ENCODE measurements around the gene TCFL5.

DNA sequence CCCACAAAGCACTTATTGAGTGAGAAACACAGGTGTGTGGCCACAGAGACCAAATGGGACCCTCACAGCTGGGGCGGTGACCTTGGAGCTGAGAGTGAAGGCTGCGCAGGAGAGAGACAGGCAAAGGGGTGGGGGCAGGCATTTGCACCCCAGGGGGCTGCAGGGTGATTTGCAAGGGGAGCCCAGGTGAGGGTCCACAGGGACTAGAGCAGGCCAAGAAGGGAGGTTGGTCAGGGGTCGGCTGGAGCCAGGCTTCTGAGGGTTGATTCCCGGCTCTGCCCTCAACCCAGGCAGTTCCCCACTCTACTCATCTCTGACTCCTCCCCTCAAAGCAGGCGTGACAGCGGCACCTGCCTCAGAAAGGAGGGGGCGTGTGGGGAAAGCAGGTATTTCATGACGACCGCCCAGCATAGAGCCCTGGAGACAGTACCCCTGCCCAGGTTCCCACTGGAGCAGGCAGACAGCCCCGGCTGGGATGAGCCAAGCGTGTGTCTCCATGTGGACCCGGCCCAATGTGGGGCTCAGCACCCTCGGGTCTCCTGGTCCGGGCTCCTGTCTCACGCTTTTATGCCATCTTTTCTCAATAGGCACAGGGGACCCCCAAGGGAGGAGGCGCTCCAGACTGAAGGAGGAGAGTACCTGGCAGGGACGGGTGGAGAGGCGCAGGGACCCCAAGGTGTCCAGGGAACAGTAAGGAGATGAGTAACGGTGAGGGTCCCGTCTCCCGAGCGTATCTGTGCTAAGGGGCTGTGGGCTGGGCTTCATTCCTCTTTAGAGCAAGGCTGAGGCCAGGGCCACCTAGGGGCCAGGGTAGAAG is 68.5 kb downstream of the TCFL5 start:
- TF ChIP-seq, protein P1, sequence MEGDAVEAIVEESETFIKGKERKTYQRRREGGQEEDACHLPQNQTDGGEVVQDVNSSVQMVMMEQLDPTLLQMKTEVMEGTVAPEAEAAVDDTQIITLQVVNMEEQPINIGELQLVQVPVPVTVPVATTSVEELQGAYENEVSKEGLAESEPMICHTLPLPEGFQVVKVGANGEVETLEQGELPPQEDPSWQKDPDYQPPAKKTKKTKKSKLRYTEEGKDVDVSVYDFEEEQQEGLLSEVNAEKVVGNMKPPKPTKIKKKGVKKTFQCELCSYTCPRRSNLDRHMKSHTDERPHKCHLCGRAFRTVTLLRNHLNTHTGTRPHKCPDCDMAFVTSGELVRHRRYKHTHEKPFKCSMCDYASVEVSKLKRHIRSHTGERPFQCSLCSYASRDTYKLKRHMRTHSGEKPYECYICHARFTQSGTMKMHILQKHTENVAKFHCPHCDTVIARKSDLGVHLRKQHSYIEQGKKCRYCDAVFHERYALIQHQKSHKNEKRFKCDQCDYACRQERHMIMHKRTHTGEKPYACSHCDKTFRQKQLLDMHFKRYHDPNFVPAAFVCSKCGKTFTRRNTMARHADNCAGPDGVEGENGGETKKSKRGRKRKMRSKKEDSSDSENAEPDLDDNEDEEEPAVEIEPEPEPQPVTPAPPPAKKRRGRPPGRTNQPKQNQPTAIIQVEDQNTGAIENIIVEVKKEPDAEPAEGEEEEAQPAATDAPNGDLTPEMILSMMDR (IDR thresholded peaks at IDR 0.05; ENCODE audit: insufficient read depth, low read depth, low read length) = no peak
- TF ChIP-seq EZH2 (IDR thresholded peaks at IDR 0.05; ENCODE audit: insufficient read depth, low read length) = no peak
